Measurements from ENCODE around the gene CCT6A.
"Not testable (repeated sequence)": the region's sequence is repeated elsewhere in the genome, so short reads cannot be mapped to it uniquely, and the experiment has no call there.

The CCT6A gene

DNA sequence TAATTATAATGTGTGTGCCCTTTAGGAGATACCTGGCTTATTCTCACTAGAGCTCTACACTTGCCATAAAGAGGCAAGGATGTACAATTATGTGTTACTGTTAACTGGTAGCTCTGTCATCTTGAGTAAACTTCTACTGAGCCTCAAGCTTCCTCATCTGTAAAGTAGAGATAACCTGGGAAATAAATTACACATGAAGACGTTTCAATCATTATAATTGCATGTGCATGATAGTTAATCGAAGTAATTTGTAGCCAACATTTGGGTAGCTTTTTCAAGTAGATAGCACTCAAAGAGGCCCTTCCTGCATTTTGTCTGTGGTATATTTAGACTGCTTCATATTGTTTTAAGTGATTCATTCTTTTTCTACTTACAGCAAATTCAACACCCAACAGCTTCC is 2.4 kb downstream of the CCT6A start:
- DNase-seq = no peak

DNA sequence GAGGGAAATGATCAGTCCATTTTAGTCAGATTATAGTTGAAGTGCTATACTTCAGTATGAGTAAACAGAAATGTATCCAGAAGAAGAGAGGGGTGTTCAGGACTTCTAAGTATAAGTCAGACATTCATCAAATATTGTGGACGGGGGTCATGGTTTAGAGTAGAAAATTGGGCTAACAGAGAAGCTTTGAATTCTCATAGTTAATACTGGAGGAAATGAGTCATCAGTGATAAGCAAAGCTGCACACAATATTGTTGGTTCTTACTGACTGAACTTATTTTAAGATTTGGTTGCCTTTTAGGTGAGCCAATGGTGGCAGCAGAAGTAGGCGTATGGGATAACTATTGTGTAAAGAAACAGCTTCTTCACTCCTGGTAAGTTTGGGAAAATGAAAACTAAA is 10.8 kb downstream of the CCT6A start:
- peak in 1 of 5 experiments; percentile 48 for DNase-seq

DNA sequence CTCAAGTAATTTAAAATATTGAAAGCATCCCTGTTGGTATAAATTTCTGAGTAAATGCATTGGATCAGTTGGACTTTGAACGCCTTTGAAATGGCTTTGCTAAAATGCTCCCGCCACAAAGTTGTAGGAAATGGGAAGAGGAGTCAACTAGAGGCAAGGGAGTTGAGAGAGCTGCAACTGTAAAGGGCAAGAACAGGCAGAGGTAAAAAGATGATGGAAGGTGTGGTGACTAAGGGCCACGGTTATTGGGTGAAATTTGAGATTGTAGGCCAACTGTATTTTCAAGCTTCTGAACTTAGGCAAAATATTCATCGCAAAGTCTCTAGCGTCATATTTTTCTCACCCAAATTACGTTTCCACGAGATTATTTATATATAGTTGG is 11.9 kb downstream of the CCT6A start:
- DNase-seq = no peak

DNA sequence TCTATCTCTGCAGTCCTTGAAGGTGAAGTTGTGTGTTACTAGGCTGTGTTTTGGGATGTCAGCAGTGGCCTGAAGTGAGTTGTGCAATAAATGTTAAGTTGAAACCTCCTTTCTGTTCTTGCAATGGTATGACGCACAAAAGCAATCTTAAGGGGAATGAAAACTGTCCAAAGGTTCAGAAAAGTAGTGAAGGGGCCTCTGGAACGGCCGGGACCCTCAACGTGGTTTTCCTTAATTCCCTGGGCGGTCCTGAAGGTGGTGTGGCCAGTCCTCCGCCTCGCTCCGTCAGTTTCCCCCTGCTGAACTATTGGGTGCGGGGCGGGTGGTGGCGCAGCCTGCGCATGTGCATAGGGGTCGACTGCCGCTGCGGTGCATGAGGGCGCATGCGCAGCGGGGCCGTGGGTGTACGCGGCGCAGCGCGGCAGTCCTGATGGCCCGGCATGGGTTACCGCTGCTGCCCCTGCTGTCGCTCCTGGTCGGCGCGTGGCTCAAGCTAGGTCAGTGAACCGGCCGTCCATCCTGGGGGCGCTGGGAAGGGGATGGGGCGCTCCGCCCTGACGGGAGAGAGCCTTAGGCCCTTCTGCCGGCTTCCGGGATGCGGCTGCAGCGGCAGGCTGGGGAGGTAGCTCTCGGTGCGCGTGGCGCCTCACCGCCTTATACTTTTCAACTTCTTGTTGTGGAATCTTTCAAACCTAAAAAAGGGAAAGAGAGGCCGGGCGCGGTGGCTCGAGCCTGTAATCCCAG is 12.5 kb downstream of the CCT6A start, which contains the start of gene SUMF2:
Gene SUMF2 (plus strand): TSS at position 405 of the 744 bp plus-strand sequence. CDS start 26 bp downstream, at position 431.
- DNase-seq = peak; percentile 78 to 92 (median 87)

DNA sequence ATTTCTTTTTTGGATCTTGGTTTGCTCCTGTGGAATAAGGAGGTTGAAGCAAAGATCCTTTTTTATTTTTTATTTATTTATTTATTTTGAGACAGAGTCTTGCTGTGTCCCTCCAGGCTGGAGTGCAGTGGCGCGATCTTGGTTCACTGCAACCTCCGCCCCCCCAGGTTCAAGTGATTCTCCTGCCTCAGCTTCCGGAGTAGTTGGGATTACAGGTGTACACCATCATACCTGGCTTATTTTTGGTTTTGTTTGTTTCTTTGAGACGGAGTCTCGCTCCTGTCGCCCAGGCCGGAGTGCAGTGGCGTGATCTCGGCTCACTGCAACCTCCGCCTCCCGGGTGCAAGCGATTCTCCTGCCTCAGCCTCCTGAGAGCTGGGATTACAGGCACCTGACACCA is 14.8 kb downstream of the CCT6A start:
- DNase-seq = not testable (repeated sequence)

DNA sequence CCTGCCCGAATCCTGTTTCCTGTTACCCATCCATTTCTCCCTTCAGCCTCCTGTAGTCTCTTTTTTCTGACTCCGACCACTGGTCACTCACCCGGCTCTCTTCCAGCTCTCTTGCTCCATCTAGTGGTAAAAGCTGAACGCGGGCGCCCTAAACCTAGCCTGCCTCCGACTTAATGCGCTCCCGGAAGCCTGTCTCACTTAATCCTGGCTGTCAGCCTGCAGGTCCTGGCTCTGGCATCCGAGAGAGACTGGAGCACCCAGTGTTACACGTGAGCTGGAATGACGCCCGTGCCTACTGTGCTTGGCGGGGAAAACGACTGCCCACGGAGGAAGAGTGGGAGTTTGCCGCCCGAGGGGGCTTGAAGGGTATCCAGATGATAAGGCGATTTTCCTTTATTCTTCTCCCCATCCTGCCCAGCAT is 22.8 kb downstream of the CCT6A start:
- peak; percentile 27 to 58 (median 46) for DNase-seq

DNA sequence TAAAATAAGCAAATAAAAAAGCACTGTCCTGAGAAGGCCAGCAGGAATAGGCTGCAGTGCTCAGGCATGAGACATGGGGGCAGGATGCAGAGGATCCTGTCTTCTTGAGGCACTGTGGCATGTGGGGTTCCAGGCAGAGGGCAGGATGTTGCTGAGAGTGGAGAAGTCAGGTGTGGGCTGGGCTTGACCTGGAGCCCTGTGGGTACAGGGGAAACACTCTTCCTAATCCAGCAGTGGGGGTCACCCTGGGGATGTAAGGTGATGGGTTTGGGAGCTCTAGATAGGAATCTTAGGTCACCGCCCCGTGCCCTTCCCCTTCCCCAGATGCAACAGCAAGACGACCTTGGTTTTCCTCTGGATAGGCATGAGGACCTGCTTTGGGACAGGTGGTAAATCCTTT is 26.1 kb downstream of the CCT6A start:
- DNase-seq = no peak

DNA sequence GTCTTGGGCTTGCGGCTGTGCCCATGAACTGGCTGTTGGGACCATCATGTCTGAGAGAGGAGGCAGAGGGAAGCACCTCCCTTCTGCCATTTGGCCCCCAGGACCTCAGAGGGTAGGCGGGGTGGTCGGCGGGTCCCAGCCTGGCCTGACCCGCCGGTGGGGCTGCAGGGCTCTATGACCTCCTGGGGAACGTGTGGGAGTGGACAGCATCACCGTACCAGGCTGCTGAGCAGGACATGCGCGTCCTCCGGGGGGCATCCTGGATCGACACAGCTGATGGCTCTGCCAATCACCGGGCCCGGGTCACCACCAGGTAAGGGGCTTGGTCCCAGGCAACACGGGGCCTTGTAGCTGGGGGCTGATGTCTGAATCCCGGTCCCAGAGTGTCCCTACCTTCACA is 26.6 kb downstream of the CCT6A start:
- no peak for DNase-seq

DNA sequence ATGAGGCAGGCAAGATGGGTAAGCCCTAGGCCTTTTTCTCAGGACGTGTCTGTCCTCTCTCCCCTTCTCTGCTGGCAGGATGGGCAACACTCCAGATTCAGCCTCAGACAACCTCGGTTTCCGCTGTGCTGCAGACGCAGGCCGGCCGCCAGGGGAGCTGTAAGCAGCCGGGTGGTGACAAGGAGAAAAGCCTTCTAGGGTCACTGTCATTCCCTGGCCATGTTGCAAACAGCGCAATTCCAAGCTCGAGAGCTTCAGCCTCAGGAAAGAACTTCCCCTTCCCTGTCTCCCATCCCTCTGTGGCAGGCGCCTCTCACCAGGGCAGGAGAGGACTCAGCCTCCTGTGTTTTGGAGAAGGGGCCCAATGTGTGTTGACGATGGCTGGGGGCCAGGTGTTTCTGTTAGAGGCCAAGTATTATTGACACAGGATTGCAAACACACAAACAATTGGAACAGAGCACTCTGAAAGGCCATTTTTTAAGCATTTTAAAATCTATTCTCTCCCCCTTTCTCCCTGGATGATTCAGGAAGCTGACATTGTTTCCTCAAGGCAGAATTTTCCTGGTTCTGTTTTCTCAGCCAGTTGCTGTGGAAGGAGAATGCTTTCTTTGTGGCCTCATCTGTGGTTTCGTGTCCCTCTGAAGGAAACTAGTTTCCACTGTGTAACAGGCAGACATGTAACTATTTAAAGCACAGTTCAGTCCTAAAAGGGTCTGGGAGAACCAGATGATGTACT is 28.1 kb downstream of the CCT6A start:
- no peak for DNase-seq

DNA sequence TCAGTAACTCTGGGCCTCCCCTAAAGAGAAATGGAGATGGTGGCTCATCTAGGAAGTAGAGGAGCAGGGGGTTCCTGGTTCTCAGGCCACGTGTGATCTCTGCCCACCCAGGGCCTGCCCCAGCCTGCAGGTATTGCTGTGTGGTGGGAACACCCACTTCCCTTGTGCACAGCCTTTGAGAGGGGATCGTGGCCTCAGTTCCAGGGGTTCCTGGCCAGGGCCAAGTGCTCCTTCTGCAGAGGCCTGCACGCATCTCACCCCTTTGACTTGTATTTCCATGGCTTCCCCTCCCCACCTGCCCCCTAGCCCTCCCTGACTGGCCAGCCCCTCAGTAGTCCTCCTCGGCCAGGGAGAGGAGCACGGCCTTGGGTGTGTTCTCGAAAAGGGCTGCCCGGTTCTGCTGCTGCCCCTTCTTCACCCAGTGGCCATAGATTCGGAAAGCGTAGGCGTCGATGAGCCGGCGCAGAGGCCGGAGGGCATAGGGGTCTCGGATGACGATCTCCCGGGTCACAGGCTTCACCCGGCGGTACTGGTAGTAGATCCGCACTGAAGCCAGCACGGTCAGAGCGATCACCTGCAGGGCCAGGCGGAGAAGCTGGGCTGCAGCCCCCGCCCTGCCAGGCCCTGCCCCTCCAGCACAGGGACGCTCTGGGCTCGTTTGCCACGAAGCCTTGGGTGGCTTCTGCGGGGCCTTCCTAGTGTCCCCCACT is 29.3 kb downstream of the CCT6A start:
- DNase-seq = not testable (repeated sequence)

DNA sequence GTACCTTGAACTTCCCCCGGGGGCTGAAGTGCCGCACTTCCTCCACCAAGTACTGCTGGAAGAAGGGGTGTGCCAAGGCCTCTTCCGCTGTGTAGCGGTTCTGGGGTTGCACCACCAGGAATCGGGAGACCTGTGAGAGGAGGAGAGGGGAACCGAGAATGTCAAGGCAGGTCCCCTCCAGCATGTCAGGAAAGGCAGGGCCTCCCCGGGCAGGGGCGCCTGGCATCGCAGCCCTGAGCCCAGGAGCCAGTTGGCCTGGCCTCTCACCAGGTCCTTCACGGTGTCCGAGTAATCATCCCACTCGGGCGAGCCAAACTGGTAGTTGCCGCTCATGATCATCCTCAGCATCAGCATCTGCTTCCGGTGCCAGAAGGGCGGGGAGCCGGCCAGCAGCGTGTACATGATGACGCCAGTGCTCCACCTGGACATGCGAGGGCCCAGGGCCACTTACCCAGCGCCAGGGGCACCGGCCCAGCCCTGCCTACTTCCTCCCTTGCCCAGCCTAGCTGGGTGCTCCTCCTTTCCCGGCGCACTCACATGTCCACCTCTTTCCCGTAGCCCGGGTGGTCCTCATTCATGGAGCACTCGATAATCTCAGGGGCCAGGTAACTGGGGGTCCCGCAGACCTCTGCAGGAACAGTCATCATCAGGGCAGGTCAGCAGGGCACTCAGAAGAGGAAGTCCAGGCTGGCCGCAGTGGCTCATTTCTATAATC is 30.2 kb downstream of the CCT6A start:
- no peak for DNase-seq

DNA sequence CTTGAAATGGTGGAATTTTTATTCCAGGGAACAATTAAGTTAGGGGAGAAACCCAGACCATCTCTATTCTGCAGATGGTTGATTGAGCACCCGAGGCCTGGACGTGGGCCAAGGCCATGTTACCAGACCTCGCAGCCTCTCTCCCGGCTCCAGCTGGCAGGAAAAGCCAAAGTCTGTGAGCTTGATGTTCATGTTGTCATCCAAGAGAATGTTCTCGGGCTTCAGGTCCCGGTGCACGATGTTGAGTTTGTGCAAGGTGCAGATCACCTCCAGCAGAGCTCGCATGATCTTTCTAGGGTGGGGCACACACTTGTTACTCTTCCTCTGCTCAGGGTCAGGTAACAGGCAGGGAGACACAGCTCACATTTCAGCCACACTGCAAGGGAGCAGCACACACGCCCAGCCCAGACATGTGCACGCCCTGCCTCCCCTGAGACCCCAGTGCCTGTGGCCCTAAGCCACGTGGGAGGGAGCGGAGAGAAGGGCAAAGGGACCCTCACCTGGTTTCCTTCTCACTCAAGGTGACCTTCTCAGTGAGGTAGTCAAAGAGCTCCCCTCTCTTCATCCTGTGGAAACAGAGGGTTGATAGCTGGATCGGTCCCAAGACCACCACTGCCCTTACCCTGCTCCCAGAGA is 31.7 kb downstream of the CCT6A start:
- no peak for DNase-seq

DNA sequence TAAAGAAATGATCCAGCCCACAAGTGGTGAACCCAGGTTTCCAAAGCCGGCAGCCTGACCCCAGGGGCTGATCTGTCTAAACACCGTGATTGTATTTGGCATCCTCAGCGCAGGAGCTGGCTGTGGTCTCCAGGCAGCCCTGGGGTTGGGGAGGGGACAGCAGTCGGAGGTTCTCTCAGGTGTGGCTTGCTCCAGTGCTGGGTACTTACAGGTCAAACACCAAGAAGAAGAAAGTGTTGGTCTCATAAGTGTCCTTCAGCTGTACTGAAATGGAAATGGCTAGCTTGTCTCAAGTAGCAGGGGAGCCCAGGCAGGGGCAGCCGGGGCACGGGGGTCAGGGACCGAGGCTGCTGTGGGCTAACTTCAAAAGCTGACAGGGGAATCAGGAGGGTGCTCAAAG is 35.2 kb downstream of the CCT6A start:
- no peak for DNase-seq

DNA sequence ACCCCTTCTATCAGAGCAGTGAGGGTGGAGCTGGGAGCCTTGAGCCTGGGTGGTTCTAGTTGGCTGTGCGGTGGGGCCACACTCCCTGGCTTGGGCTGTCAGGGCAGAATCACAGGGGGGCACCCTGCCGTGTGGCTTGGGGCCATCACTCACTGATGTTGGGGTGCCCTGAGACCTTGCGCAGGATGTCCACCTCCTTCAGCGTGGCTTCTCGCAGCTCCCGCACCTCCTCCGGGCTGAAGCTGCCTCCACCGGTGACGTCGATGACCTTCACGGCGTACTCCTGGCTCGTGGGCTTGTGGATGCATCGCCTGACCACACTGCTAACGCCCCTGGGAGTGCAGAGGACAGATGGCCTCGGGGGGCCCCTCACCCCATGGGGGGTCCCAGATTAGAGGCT is 35.9 kb downstream of the CCT6A start:
- no peak for DNase-seq

DNA sequence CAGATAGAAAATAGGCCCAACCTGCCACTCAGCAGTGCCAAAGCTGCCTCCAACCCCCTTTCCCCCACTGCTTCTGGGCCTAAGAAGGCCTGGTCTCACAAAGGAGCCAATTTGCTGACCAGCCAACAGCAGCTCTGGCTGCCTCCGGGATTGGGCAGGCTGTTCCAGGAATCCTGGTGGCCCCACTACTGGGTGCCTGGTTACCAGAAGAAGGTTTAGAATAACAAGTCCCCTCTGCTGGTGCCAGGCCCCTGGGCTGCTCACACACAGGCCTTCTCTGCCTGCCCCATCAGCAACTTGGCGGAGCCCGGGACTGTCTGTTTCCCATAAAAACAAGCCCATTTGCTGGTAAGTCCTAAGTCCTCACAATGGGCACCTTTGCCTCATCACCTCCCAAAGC is 40.0 kb downstream of the CCT6A start:
- DNase-seq = no peak

DNA sequence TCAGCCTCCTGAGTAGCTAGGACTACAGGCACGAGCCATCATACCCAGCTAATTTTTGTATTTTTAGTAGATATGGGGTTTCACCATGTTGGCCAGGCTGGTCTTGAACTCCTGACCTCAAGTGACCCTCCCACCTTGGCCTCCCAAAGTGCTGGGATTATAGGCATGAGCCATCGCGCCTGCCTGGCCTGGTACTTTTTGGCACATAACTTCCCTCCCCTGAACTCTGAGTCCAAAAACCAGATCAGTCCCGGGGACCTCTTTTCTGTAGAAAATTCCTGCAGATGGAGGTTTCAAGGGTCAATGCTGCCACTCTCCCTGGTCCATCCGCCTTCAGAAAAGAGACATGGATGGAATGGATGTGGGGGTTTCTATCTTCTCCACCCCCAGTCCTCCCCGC is 40.8 kb downstream of the CCT6A start:
- not testable (repeated sequence) for DNase-seq

DNA sequence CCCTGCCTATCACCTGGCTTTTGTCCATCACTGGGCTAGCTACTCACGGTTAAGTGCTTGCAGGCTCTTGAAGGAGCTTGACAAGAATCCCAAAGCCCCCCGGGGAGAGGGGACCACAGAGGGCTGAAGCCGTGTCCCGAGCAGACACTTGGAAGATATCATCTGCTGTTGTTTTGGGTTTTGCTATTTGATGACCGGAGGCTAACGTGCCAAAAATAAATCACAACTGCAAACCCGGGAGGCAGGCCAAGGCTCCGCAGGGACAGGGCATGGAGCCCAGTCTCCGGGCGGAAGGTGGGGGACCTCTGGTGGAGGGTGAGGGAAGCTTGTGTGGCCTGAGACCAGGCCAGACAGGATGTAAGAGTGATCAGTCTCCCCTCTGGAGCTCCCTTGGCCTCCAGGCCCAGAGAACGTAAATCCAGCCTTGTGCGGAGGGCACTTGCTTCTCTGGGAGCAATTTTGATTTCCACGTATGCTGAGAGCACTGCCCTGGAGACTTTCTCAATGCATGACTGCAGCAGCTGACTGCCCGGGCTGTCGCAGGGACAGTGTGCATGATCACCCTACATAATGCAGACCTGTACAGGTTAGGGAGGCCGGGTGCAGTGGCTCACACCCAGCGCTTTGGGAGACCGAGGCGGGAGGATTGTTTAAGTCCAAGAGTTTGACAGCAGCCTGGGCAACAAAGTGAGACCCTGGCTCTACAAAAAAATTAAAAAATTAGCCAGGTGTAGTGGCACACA is 41.4 kb downstream of the CCT6A start, which contains the start of gene PHKG1:
Gene PHKG1 (minus strand): TSS at position 164 of the 743 bp plus-strand sequence. CDS start 4,011 bp downstream, outside the sequence.
- DNase-seq = no peak

DNA sequence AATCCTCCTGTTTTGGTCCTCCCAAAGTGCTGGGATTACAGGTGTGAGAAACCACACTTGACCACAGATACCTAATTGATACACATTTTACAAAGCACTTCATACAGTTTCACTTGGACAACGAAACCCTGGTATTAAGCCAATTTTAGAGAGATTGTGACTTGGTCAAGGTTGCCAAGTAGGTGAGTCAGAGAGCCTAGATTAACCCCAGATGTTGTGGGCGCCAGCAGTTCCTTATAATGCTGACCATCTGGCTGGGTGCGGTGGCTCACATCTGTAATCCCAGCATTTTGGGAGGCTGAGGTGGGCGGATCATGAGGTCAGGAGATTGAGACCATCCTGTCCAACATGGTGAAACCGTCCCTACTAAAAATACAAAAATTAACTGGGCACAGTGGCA is 46.1 kb downstream of the CCT6A start:
- no peak for DNase-seq

DNA sequence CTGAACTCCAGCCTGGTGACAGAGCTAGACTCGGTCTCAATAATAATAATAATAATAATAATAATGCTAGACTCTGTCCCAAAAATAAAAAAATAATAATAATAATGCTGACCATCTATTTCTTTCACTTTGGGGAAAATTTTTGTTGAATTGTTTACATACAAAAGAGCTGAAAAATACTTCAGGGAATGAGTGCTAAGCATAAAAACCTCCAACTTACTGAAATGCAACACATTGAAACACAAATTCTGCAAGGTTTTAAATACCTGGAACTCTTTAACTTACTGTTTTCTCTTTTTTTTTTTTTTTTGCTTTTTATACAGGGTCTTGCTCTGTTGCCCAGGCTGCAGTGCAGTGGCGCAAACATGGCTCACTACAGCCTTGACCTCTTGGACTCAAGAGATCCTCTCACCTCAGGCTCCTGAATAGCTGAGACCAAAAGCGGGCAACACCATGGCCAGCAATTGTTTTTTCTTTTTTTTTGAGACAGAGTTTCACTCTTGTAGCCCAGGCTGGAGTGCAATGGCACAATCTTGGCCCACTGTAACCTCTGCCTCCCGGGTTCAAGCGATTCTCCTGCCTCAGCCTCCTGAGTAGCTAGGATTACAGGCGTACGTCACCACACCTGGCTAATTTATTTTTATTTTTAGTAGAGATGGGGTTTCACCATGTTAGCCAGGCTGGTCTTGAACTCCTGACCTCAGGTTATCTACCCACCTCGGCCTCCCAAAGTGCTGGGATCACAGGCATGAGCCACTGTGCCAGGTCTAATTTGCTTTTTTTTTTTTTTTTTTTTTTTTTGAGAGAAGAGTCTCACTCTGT is 46.8 kb downstream of the CCT6A start:
- not testable (repeated sequence) for DNase-seq

DNA sequence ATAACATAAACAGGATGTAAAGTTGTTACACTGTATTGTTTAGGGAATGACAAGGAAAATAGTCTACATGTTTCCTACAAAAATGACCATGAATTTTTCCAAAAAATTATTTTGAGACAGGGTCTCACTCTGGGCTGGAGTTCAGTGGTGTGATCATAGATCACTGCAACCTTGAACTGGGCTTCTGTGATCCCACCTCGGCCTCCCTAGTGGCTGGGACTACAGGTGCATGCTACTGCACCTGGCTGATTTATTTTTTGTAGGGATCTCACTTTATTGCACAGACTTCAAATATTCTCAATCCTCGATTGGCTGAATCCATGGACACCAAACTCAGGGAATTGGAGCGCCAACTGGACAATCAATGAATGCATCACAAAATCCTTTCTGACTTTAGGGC is 48.1 kb downstream of the CCT6A start:
- DNase-seq = no peak

DNA sequence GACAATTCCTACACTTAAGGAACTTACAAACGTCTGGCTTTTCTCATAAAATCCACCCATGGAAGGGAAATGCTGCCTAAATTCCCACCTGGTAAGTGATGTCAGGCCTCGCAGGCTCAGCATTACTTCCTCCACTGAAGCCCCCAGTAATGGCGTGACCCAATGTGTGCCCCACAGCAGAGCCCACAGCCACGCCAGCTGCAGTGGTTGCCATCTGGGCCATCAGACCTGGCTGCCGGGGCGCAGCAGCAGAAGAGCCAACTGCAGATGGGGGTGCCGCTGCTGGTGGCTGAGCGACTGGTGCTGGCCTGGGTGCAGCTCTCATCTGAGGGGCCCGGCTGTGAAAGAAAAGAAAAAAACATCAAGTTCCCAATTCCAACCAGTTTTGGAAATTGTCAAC is 52.6 kb downstream of the CCT6A start:
- not testable (repeated sequence) for DNase-seq

All from T-helper 2 cell (primary cell).